ENCODE results near the gene BCOR. TPM values are rescaled to one million over a fixed set of nuclear protein-coding genes. Genes with fewer than 3 reads are reported as not detected.
A peak's percentile ranks its signal among the peaks of the same experiment; 100 is the strongest.

The BCOR gene
- total RNA-seq, 1 experiment from 2014 or later: 21.8 TPM

GRCh38 chrX:40012039-40012867 is 85.5 kb downstream of the BCOR start:
- intact Hi-C loops (cut with micrococcal nuclease): loop anchor here (2.0 to 10.0 kb wide), 6 partner anchors 57 to 197 kb away; partner anchors contain the start of gene BCOR
- no TSS peak for BruUV-seq (replicated peaks)
- CTCF ChIA-PET: no interaction called here
- TF ChIP-seq EZH2phosphoT487 (IDR thresholded peaks at IDR 0.05; ENCODE audit: borderline replicate concordance, low read length): 0 out of 2 replicates have a peak, but pooled peaks have one; percentile 48
- TF ChIP-seq, protein P1, sequence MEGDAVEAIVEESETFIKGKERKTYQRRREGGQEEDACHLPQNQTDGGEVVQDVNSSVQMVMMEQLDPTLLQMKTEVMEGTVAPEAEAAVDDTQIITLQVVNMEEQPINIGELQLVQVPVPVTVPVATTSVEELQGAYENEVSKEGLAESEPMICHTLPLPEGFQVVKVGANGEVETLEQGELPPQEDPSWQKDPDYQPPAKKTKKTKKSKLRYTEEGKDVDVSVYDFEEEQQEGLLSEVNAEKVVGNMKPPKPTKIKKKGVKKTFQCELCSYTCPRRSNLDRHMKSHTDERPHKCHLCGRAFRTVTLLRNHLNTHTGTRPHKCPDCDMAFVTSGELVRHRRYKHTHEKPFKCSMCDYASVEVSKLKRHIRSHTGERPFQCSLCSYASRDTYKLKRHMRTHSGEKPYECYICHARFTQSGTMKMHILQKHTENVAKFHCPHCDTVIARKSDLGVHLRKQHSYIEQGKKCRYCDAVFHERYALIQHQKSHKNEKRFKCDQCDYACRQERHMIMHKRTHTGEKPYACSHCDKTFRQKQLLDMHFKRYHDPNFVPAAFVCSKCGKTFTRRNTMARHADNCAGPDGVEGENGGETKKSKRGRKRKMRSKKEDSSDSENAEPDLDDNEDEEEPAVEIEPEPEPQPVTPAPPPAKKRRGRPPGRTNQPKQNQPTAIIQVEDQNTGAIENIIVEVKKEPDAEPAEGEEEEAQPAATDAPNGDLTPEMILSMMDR (conservative IDR thresholded peaks at IDR 0.05; ENCODE audit: low read depth, low read length): no peak
- Histone ChIP-seq H3K27ac (ENCODE audit: low read length) (peak overlapping the region; percentile 83), H3K4me3 (ENCODE audit: low read length) (peak overlapping the region; percentile 77), H3K79me2 (ENCODE audit: low read length) (no peaks in the 10 kb centered on the region), H3K9ac (ENCODE audit: low read length) (peak overlapping the region; percentile 90), H3K27me3 (ENCODE audit: low read length) (no peaks in the 10 kb centered on the region), H3K9me2 (replicated peaks; ENCODE audit: low read length) (no peaks in the 10 kb centered on the region), H3K9me3 (ENCODE audit: low read length) (no peaks in the 10 kb centered on the region), H4K20me1 (ENCODE audit: low read length) (no peaks in the 10 kb centered on the region), H3K4me2 (ENCODE audit: low read length) (peak overlapping the region; percentile 99), H2AFZ (ENCODE audit: low read length) (peak overlapping the region; percentile 76), H3K4me1 (ENCODE audit: insufficient read depth, low read length) (peaks cover 24% of the 10 kb centered on the region), H3K36me3 (ENCODE audit: low read depth, low read length) (no peaks in the 10 kb centered on the region), H3F3A (ENCODE audit: low read length, unreplicated experiment) (no peaks in the 10 kb centered on the region)
- POLR2A ChIA-PET (ENCODE audit: unreplicated experiment): interaction anchor here (0.9 kb wide), 1 partner anchor 58 kb away, joined by 4 read pairs; no protein-coding TSS in a partner anchor
- ATAC-seq (peak; percentile 25), DNase-seq (peak; percentile 70)

- Histone ChIP-seq H3K36me3 (ENCODE audit: low read depth, low read length) (no peaks in the 10 kb centered on the region), H3K4me2 (ENCODE audit: low read length) (peak overlapping the region; percentile 99), H3K27me3 (ENCODE audit: low read length) (no peaks in the 10 kb centered on the region), H3K4me3 (ENCODE audit: low read length) (peak overlapping the region; percentile 77), H3K4me1 (ENCODE audit: insufficient read depth, low read length) (peaks cover 24% of the 10 kb centered on the region), H3K9me2 (replicated peaks; ENCODE audit: low read length) (no peaks in the 10 kb centered on the region), H4K20me1 (ENCODE audit: low read length) (no peaks in the 10 kb centered on the region), H3K27ac (ENCODE audit: low read length) (peak overlapping the region; percentile 83), H3K79me2 (ENCODE audit: low read length) (no peaks in the 10 kb centered on the region), H2AFZ (ENCODE audit: low read length) (peak overlapping the region; percentile 76), H3K9me3 (ENCODE audit: low read length) (no peaks in the 10 kb centered on the region), H3F3A (ENCODE audit: low read length, unreplicated experiment) (no peaks in the 10 kb centered on the region), H3K9ac (ENCODE audit: low read length) (peak overlapping the region; percentile 90)
- ATAC-seq (no peak), DNase-seq (no peak)
- no TSS peak for BruUV-seq (replicated peaks)
- intact Hi-C loops (cut with micrococcal nuclease): loop anchor here (2.0 to 10.0 kb wide), 6 partner anchors 57 to 197 kb away; partner anchors contain the start of gene BCOR
- no peak for TF ChIP-seq EZH2phosphoT487 (IDR thresholded peaks at IDR 0.05; ENCODE audit: borderline replicate concordance, low read length)
- ChIA-PET POLR2A (ENCODE audit: unreplicated experiment) (no interaction called here), CTCF (no interaction called here)
Observed at GRCh38 chrX:40011322-40012038, 86.3 kb downstream of the BCOR start.

DNA sequence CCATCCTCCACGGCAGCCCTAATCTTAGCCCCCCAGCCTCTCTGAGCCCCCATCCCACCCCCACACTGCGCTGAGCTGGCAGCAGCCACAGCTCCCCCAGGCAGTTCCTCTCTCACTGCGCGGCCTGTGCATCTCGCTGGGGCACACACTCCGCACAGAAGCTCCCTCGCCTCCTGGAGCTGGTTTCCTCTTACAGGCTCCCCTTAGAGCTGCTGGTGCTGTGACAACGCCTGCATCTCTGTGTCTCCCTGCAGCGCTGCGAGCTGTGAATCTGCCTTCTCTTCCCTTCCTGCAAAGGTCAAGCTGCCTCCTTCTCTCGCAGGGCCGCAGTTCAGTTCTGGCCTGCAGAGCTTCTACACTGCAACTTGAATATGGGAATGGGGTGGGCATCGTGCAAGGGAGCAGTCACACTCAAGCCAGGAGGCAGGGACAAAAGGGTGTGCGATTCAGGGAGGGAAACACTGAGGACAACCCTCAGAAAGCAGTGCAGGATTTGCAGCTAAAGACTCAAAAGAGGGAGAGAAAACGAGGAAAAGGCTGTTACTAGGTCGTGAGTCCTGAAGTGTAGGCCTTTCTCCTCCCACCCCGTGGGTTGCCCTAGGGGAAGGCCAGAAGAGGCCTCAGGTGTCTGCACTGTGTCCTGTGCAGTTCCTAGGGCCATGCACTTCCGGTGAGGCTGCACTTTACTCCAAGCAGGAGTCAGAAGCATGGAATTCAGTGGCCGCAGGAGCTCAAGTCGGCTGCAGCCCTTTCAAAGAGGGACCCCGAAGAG is 87.0 kb downstream of the BCOR start:
- Histone ChIP-seq H2AFZ (ENCODE audit: low read length) (no peak overlapping the region), H3K4me1 (ENCODE audit: insufficient read depth, low read length) (peaks cover 24% of the 10 kb centered on the region), H3K4me2 (ENCODE audit: low read length) (no peak overlapping the region), H3K9me2 (replicated peaks; ENCODE audit: low read length) (no peaks in the 10 kb centered on the region), H3K4me3 (ENCODE audit: low read length) (no peak overlapping the region), H4K20me1 (ENCODE audit: low read length) (no peaks in the 10 kb centered on the region), H3K79me2 (ENCODE audit: low read length) (no peaks in the 10 kb centered on the region), H3F3A (ENCODE audit: low read length, unreplicated experiment) (no peaks in the 10 kb centered on the region), H3K9me3 (ENCODE audit: low read length) (no peaks in the 10 kb centered on the region), H3K27ac (ENCODE audit: low read length) (no peak overlapping the region), H3K36me3 (ENCODE audit: low read depth, low read length) (no peaks in the 10 kb centered on the region), H3K27me3 (ENCODE audit: low read length) (no peaks in the 10 kb centered on the region), H3K9ac (ENCODE audit: low read length) (no peak overlapping the region)
- no peak for TF ChIP-seq EZH2 (IDR thresholded peaks at IDR 0.05; ENCODE audit: low read length, unreplicated experiment)
- TF ChIP-seq, protein P1 (conservative IDR thresholded peaks at IDR 0.05; ENCODE audit: low read depth, low read length): no peak
- TF ChIP-seq EZH2phosphoT487 (IDR thresholded peaks at IDR 0.05; ENCODE audit: borderline replicate concordance, low read length): no peak
- no TSS peak for BruUV-seq (replicated peaks)
- POLR2A ChIA-PET (ENCODE audit: unreplicated experiment): no interaction called here
- intact Hi-C loops (cut with micrococcal nuclease): loop anchor here (5.0 to 10.0 kb wide), 2 partner anchors 87 to 196 kb away; partner anchors contain the start of gene BCOR
- CTCF ChIA-PET: interaction anchor here (0.5 kb wide), 1 partner anchor 252 kb away, joined by 3 read pairs; no protein-coding TSS in a partner anchor
- DNase-seq (no peak), ATAC-seq (no peak)
